Esophagus muscularis mucosa (tissue), 4 donors: ENCODE measurements around the gene STARD8. TPM values are rescaled to one million over a fixed set of nuclear protein-coding genes. Genes with fewer than 3 reads are reported as not detected.

Experiments used
- DNase-seq: peaks from one replicate; pipeline ENCODE4 v3.0.0-alpha.2; 2017; ENCODE audit errors: extremely low spot score
- H3K27ac ChIP-seq, 4 donors: fragments of 200-600 bp; sonication (generic); replicated peaks in 1 of 4; 1 replicate in 3 of 4; 2 replicates in 1 of 4; pipeline ENCODE4 v1.5.1; 2016 to 2019; ENCODE audit warnings: mild to moderate bottlenecking in 1 of 4
- H3K27me3 ChIP-seq, 4 donors: fragments of 200-600 bp; sonication (generic); one replicate each; pipeline versions ENCODE4 v1.5.1 to v1.6.0; 2016 to 2019
- H3K36me3 ChIP-seq, 4 donors: fragments of 200-600 bp; sonication (generic); one replicate each; pipeline ENCODE4 v1.5.1; 2016 to 2019
- H3K4me1 ChIP-seq, 4 donors: fragments of 200-600 bp; sonication (generic); one replicate each; pipeline ENCODE4 v1.5.1; 2016 to 2019
- H3K4me3 ChIP-seq, 4 donors: fragments of 200-600 bp; sonication (generic); 1 replicate in 2 of 4; 2 replicates in 2 of 4; pipeline ENCODE4 v1.5.1; 2016 to 2019; ENCODE audit warnings: mild to moderate bottlenecking in 4 of 4, moderate library complexity in 1 of 4
- H3K9me3 ChIP-seq, 4 donors: fragments of 200-600 bp; sonication (generic); 1 replicate in 3 of 4; 2 replicates in 1 of 4; pipeline ENCODE4 v1.5.1; 2016 to 2019
- CTCF ChIP-seq, 3 experiments: fragments of 200-600 bp in 2 of 3; fragments of 450-650 bp in 1 of 3; sonication (generic) in 2 of 3; IDR thresholded peaks; one replicate each; pipeline ENCODE4 v1.5.1; 2017 to 2019; ENCODE audit warnings: antibody characterized with exemption in 3 of 3, mild to moderate bottlenecking in 2 of 3, moderate library complexity in 1 of 3
- EP300 ChIP-seq: sonication (generic); formaldehyde crosslinking; IDR thresholded peaks from one replicate; pipeline ENCODE4 v1.6.1; 2017; ENCODE audit warnings: antibody characterized with exemption
- POLR2A ChIP-seq: fragments of 450-650 bp; IDR thresholded peaks from one replicate; pipeline ENCODE4 v1.6.1; 2017; ENCODE audit warnings: antibody characterized with exemption, moderate library complexity, mild to moderate bottlenecking, low read depth
- POLR2AphosphoS5 ChIP-seq, 2 donors: sonication (generic); formaldehyde crosslinking; IDR thresholded peaks; one replicate each; pipeline ENCODE4 v1.6.1; 2017; ENCODE audit warnings: antibody characterized with exemption in 2 of 2
- WGBS: methylation state at CpG from one replicate; pipeline ENCODE4 v1.1.5; 2018; 5-methylcytosine and 5-hydroxymethylcytosine counted together
- intact Hi-C: fragments of 100-400 bp; cut with DNase I; formaldehyde crosslinking; loops from one replicate; pipeline ENCODE4 v1.15.1; 2023
- total RNA-seq, 4 donors: library from RNA; depleted of rRNA; stranded (reverse); fragments of >200 nt; gene quantifications; one replicate each; pipeline versions ENCODE4 v1.1.0 to v1.2.1, GENCODE V29; 2016

STARD8 gene
- total RNA-seq, 4 donors from 2014 or later = 11.2 to 20.4 (median 11.4) TPM

- no peak for DNase-seq
These were observed 78.9 kb downstream of the STARD8 start for GRCh38 chrX:68726366-68726765.

DNA sequence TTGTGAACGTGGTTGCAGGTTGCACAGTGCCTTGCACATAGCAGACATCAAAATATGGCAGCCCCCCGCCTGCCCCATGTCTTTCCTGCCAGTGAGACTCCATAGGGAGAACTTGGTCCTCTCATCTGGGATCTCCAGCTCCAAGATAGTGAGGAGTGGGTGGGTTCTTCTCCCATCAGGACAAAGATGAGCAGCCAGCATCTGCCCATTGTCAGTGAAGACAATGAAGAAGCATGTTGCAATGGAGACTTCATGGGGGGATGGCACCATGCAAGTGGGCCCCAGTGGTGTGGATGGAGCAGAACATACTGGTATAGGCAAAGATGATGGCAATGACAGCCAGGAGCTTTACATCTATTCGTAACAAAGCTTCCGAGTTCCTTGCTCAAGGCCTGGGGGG is 80.2 kb downstream of the STARD8 start:
- 67% methylated on average over 4 of the region's 4 CpGs for WGBS

More at GRCh38 chrX:68726366-68726765, 78.9 kb downstream of the STARD8 start:
- peaks cover 0 to 45% (median 23%) of the 10 kb centered on the region in 4 donors for H3K36me3 ChIP-seq
- intact Hi-C loops = loop anchor here (10.0 kb wide), 1 partner anchor 568 kb away; no protein-coding TSS in a partner anchor
- H3K4me3 ChIP-seq = no peak overlapping the region
- H3K27me3 ChIP-seq = peaks cover 0 to 6% (median 0%) of the 10 kb centered on the region in 4 donors
- no peaks in the 10 kb centered on the region for H3K4me1 ChIP-seq
- no peaks in the 10 kb centered on the region for H3K9me3 ChIP-seq
- WGBS = 74% methylated on average over 6 of the region's 7 CpGs
- no peak for TF ChIP-seq POLR2AphosphoS5 (IDR thresholded peaks at IDR 0.05)
- TF ChIP-seq EP300 = no peak
- no peak for TF ChIP-seq CTCF (IDR thresholded peaks at IDR 0.05)
- TF ChIP-seq POLR2A = no peak
- no peak overlapping the region for H3K27ac ChIP-seq

DNA sequence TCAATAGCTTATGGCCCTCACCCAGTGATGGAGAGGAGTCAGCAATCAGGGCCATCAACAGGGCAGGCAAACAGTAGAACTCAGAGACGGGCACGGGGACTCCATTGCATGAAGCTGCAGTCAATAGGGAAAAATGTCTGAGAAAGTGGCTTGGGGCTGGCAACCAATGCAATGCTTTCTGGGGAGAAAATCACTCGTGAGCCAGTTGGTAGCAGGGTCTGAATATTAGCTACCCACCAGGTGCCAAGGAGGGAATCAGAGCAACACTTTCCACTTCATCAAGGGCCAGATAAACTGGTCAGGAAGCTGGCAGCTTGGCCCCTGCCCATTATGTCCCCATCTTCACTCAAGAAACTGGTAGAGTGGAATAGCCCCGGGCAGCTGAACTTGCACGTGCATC is 80.7 kb downstream of the STARD8 start:
- Histone ChIP-seq H3K4me1 (peaks cover 0 to 5% (median 1%) of the 10 kb centered on the region in 4 donors), H3K27me3 (peaks cover 0 to 6% (median 0%) of the 10 kb centered on the region in 4 donors), H3K36me3 (peaks cover 0 to 28% (median 11%) of the 10 kb centered on the region in 4 donors), H3K4me3 (no peak overlapping the region), H3K9me3 (no peaks in the 10 kb centered on the region), H3K27ac (no peak overlapping the region)
- TF ChIP-seq CTCF (IDR thresholded peaks at IDR 0.05) = no peak
- DNase-seq = no peak
- intact Hi-C loops = loop anchor here (10.0 kb wide), 1 partner anchor 567 kb away; no protein-coding TSS in a partner anchor
- WGBS = 88% methylated on average over 4 of the region's 5 CpGs

More for the DNA sequence above, 80.2 kb downstream of the STARD8 start:
- Histone ChIP-seq H3K27ac (no peak overlapping the region), H3K4me3 (no peak overlapping the region), H3K4me1 (no peaks in the 10 kb centered on the region), H3K9me3 (no peaks in the 10 kb centered on the region), H3K27me3 (peaks cover 0 to 6% (median 0%) of the 10 kb centered on the region in 4 donors), H3K36me3 (peaks cover 0 to 32% (median 13%) of the 10 kb centered on the region in 4 donors)
- no peak for DNase-seq
- no peak for TF ChIP-seq POLR2A
- TF ChIP-seq EP300 = no peak
- TF ChIP-seq POLR2AphosphoS5 (IDR thresholded peaks at IDR 0.05) = no peak
- no peak for TF ChIP-seq CTCF (IDR thresholded peaks at IDR 0.05)
- intact Hi-C loops = loop anchor here (10.0 kb wide), 1 partner anchor 567 kb away; no protein-coding TSS in a partner anchor

- Histone ChIP-seq H3K36me3 (peaks cover 0 to under 1% (median 0%) of the 10 kb centered on the region in 4 donors), H3K27me3 (peaks cover 0 to 6% (median 0%) of the 10 kb centered on the region in 4 donors), H3K4me1 (peaks cover 0 to 6% (median 2%) of the 10 kb centered on the region in 4 donors), H3K9me3 (no peaks in the 10 kb centered on the region), H3K4me3 (no peak overlapping the region), H3K27ac (no peak overlapping the region)
- TF ChIP-seq POLR2A = no peak
- TF ChIP-seq CTCF (IDR thresholded peaks at IDR 0.05) = no peak
- no peak for TF ChIP-seq EP300
- no peak for TF ChIP-seq POLR2AphosphoS5 (IDR thresholded peaks at IDR 0.05)
- WGBS = 63% methylated on average over 2 of the region's 2 CpGs
- DNase-seq = no peak
- intact Hi-C loops = loop anchor here (5.0 kb wide), 1 partner anchor 76 kb away; no protein-coding TSS in a partner anchor
These were observed 83.8 kb downstream of the STARD8 start for GRCh38 chrX:68731254-68731653.

GRCh38 chrX:68732906-68733493 is 85.5 kb downstream of the STARD8 start:
- no peaks in the 10 kb centered on the region for H3K36me3 ChIP-seq
- TF ChIP-seq POLR2A = no peak
- TF ChIP-seq POLR2AphosphoS5 (IDR thresholded peaks at IDR 0.05) = no peak
- TF ChIP-seq EP300 = no peak
- peak; percentile 63 to 80 (median 66) for TF ChIP-seq CTCF (IDR thresholded peaks at IDR 0.05)
- H3K4me3 ChIP-seq = no peak overlapping the region
- no peak overlapping the region for H3K27ac ChIP-seq
- intact Hi-C loops = loop anchor here (5.0 kb wide), 1 partner anchor 74 kb away; no protein-coding TSS in a partner anchor
- WGBS = 6% methylated on average over 4 of the region's 4 CpGs
- H3K9me3 ChIP-seq = no peaks in the 10 kb centered on the region
- H3K4me1 ChIP-seq = peaks cover 0 to 6% (median 2%) of the 10 kb centered on the region in 4 donors
- no peak for DNase-seq
- H3K27me3 ChIP-seq = no peaks in the 10 kb centered on the region
